Activated CD8-positive, alpha-beta T cell treated with anti-CD3 and anti-CD28 coated beads for 36 hours (primary cell): ENCODE measurements around the gene MICALL1. TPM values are rescaled to one million over a fixed set of nuclear protein-coding genes. Genes with fewer than 3 reads are reported as not detected.

Source experiments
- ATAC-seq: fragments of 200-7000 bp; cut with Tn5 transposase; one replicate; pipeline ENCODE4 v1.10.0; 2021; ENCODE audit warnings: mild to moderate bottlenecking, moderate library complexity
- CTCF ChIA-PET: fragments of 350-600 bp; sonication (Branson Sonifier 250); formaldehyde crosslinking; loops from one replicate; lab custom pipeline; 2021; ENCODE audit warnings: antibody characterized with exemption; lab: Charles Lee
- POLR2A ChIA-PET: fragments of 350-600 bp; sonication (Branson Sonifier 250); formaldehyde crosslinking; loops from one replicate; lab custom pipeline; 2021; ENCODE audit warnings: antibody characterized with exemption; lab: Charles Lee
- DNase-seq: peaks from one replicate; pipeline ENCODE4 v3.0.0-alpha.2; 2020
- H3K27ac Mint-ChIP-seq: one replicate; pipeline ENCODE4 v1.8.0; 2021; ENCODE audit warnings: mild to moderate bottlenecking, mixed read lengths
- H3K27me3 Mint-ChIP-seq: one replicate; pipeline ENCODE4 v1.8.0; 2021; ENCODE audit warnings: mixed read lengths
- H3K36me3 Mint-ChIP-seq: one replicate; pipeline ENCODE4 v1.8.0; 2021; ENCODE audit warnings: low read depth, mixed read lengths
- H3K4me1 Mint-ChIP-seq: one replicate; pipeline ENCODE4 v1.8.0; 2021; ENCODE audit warnings: low read depth, mixed read lengths
- H3K4me3 Mint-ChIP-seq: one replicate; pipeline ENCODE4 v1.8.0; 2021; ENCODE audit warnings: mild to moderate bottlenecking, moderate library complexity, mixed read lengths
- H3K9me3 Mint-ChIP-seq: one replicate; pipeline ENCODE4 v1.8.0; 2021; ENCODE audit warnings: mixed read lengths
- CTCF ChIP-seq: fragments of 200-600 bp; IDR thresholded peaks from one replicate; pipeline ENCODE4 v1.8.0; 2022; ENCODE audit warnings: antibody characterized with exemption, mild to moderate bottlenecking
- intact Hi-C: fragments of 100-400 bp; cut with micrococcal nuclease; formaldehyde crosslinking; loops from one replicate; pipeline ENCODE4 v1.10.0; 2022
- total RNA-seq, 2 experiments: library from RNA; stranded (reverse); gene quantifications; one replicate each; pipeline ENCODE4 v1.2.3, GENCODE V29; 2021

The MICALL1 gene
- 10 to 100 TPM; 10.2 to 11.8 TPM for total RNA-seq

GRCh38 chr22:37905534-37906363 lies at the start of gene MICALL1:
TSS of gene MICALL1 (plus strand) at chr22:37906297. CDS start at chr22:37906423, 126 bp downstream.
- H3K36me3 Mint-ChIP-seq = no peaks in the 10 kb centered on the region
- no peak for TF ChIP-seq CTCF
- no peaks in the 10 kb centered on the region for H3K27me3 Mint-ChIP-seq
- ATAC-seq (peak; percentile 86), DNase-seq (peak; percentile 66)
- H3K9me3 Mint-ChIP-seq = no peaks in the 10 kb centered on the region
- ChIA-PET POLR2A (interaction anchor here (0.6 to 2.8 kb wide), 8 partner anchors 9 to 48 kb away, joined by 3 to 15 read pairs (median 4); partner anchors contain the start of genes C22orf23 and POLR2F), CTCF (interaction anchor here (0.6 to 2.2 kb wide), 12 partner anchors 9 to 732 kb away, joined by 3 to 16 read pairs (median 6); partner anchors contain the start of genes C22orf23 and POLR2F)
- peak within 1 kb of the TSS; percentile 71 for H3K4me3 Mint-ChIP-seq
- H3K4me1 Mint-ChIP-seq = peaks cover 21% of the 10 kb centered on the region
- peak within 1 kb of the TSS; percentile 84 for H3K27ac Mint-ChIP-seq
- intact Hi-C loops = no loop called here

GRCh38 chr22:37860796-37861421 lies 45.2 kb upstream of the MICALL1 start:
- DNase-seq = no peak
- ATAC-seq = no peak
- Mint-ChIP-seq H3K27ac (peak overlapping the region; percentile 16), H3K9me3 (no peaks in the 10 kb centered on the region), H3K36me3 (peaks cover 58% of the 10 kb centered on the region), H3K4me3 (no peak overlapping the region), H3K27me3 (no peaks in the 10 kb centered on the region), H3K4me1 (peaks cover 9% of the 10 kb centered on the region)
- ChIA-PET POLR2A (interaction anchor here (0.8 to 1.2 kb wide), 3 partner anchors 11 to 27 kb away, joined by 3 to 4 read pairs (median 3); partner anchors contain the start of gene EIF3L), CTCF (interaction anchor here (0.8 to 3.9 kb wide), 10 partner anchors 11 to 224 kb away, joined by 3 to 89 read pairs (median 4); partner anchors contain the start of gene ANKRD54)
- intact Hi-C loops = loop anchor here (5.0 kb wide), 1 partner anchor 44 kb away; no protein-coding TSS in a partner anchor
- TF ChIP-seq CTCF = no peak

- H3K27me3 Mint-ChIP-seq = no peaks in the 10 kb centered on the region
Measured at GRCh38 chr22:37862570-37863325, 43.3 kb upstream of the MICALL1 start.

GRCh38 chr22:37865510-37865909 lies 40.6 kb upstream of the MICALL1 start:
- TF ChIP-seq CTCF = no peak
- ATAC-seq = no peak
- Mint-ChIP-seq H3K27me3 (no peaks in the 10 kb centered on the region), H3K4me3 (no peak overlapping the region), H3K9me3 (no peaks in the 10 kb centered on the region), H3K27ac (no peak overlapping the region), H3K4me1 (peaks cover 9% of the 10 kb centered on the region), H3K36me3 (peaks cover 62% of the 10 kb centered on the region)
- ChIA-PET CTCF (interaction anchor here (1.6 kb wide), 1 partner anchor 69 kb away, joined by 4 read pairs; no protein-coding TSS in a partner anchor), POLR2A (interaction anchor here (0.7 to 1.9 kb wide), 2 partner anchors 10 to 16 kb away, joined by 3 to 6 read pairs; partner anchors contain the start of gene EIF3L)
- intact Hi-C loops = no loop called here
- no peak for DNase-seq

More at GRCh38 chr22:37862570-37863325, 43.3 kb upstream of the MICALL1 start:
- Mint-ChIP-seq H3K27ac (peak overlapping the region; percentile 39), H3K9me3 (no peaks in the 10 kb centered on the region), H3K36me3 (peaks cover 59% of the 10 kb centered on the region), H3K4me3 (no peak overlapping the region), H3K4me1 (peaks cover 9% of the 10 kb centered on the region)
- no peak for TF ChIP-seq CTCF
- intact Hi-C loops = loop anchor here (5.0 kb wide), 1 partner anchor 45 kb away; no protein-coding TSS in a partner anchor
- ChIA-PET CTCF (interaction anchor here (0.7 to 3.9 kb wide), 42 partner anchors 7 to 343 kb away, joined by 3 to 89 read pairs (median 4); partner anchors contain the start of genes ANKRD54, EIF3L, GCAT and PDXP), POLR2A (interaction anchor here (0.6 to 1.9 kb wide), 4 partner anchors 10 to 43 kb away, joined by 3 to 8 read pairs (median 5); partner anchors contain the start of genes ANKRD54, EIF3L and MICALL1)
- DNase-seq = no peak
- no peak for ATAC-seq
